H1 (cell line): ENCODE data around the gene B3GALNT1. TPM values are rescaled to one million over a fixed set of nuclear protein-coding genes. Genes with fewer than 3 reads are reported as not detected.

ENCODE experiments used
- CBX8 ChIP-seq: fragments of 300-800, 300-1000 bp; sonication (generic); IDR thresholded peaks from 2 replicates; pipeline ENCODE4 v1.7.1; 2016; ENCODE audit warnings: low read depth, low read length, borderline replicate concordance
- JUND ChIP-seq: IDR thresholded peaks from 2 replicates; pipeline ENCODE4 v1.6.1; 2011; ENCODE audit warnings: mild to moderate bottlenecking, improper control_type of control experiment, low read length
- RAD21 ChIP-seq, 2 experiments: IDR thresholded peaks in 1 of 2; conservative IDR thresholded peaks in 1 of 2; 2 replicates each; pipeline ENCODE4 v1.6.1; 2011; ENCODE audit warnings: low read depth in 2 of 2, low read length in 2 of 2, improper control_type of control experiment in 1 of 2, inconsistent platforms in 1 of 2, mild to moderate bottlenecking in 1 of 2, moderate library complexity in 1 of 2
- RXRA ChIP-seq: IDR thresholded peaks from 2 replicates; pipeline ENCODE4 v1.6.1; 2011; ENCODE audit warnings: low read depth, mild to moderate bottlenecking, low read length, moderate library complexity; ENCODE audit not compliant: insufficient read depth
- SIRT6 ChIP-seq: IDR thresholded peaks from one replicate; pipeline ENCODE4 v1.7.1; 2012; ENCODE audit warnings: low read length, inconsistent platforms
- TAF1 ChIP-seq: IDR thresholded peaks from 2 replicates; pipeline ENCODE4 v1.6.1; 2011; ENCODE audit warnings: mild to moderate bottlenecking, low read depth, low read length
- TCF12 ChIP-seq: IDR thresholded peaks from 2 replicates; pipeline ENCODE4 v1.6.1; 2011; ENCODE audit warnings: low read depth, mild to moderate bottlenecking, low read length
- polyA plus RNA-seq, 7 experiments: library from polyadenylated mRNA; depleted of rRNA in 3 of 7; stranded (reverse) in 5 of 7; unstranded in 2 of 7; fragments of >200 nt in 5 of 7; fragments of 200-250 nt in 2 of 7; gene quantifications; 1 replicate in 5 of 7; 2 replicates in 1 of 7; 4 replicates in 1 of 7; pipeline versions ENCODE4 v1.2.1 to v1.2.3, GENCODE V29; 2011 to 2013; ENCODE audit warnings: missing spikeins in 2 of 7, mixed read lengths in 2 of 7
- total RNA-seq: library from RNA; stranded (reverse); fragmentation: NEBNext Ultra II Directional; extraction: Animal tissue kit (Norgen Biotek cat#: 25700); gene quantifications from 2 replicates; pipeline ENCODE4 v1.2.1, GENCODE V29; 2021
- TF ChIP-seq, protein P1 (sequence below): fragments of 300-600 bp; sonication (generic); IDR thresholded peaks from 2 replicates; pipeline ENCODE4 v1.7.1; 2012; ENCODE audit warnings: low read length, moderate library complexity, mild to moderate bottlenecking, inconsistent platforms; ENCODE audit not compliant: insufficient replicate concordance
- TF ChIP-seq, protein P2 (sequence below): IDR thresholded peaks from 2 replicates; pipeline ENCODE4 v1.6.1; 2012; ENCODE audit warnings: low read length, inconsistent platforms

B3GALNT1 gene
- total and polyA plus RNA-seq, 2 of the 8 experiments (the other 6 are each of a cell fraction or from before 2014, with no cell fraction given) = 5.0 to 8.1 TPM

GRCh38 chr3:161142486-161142885, 37.3 kb upstream of the B3GALNT1 start (continued):
- TF ChIP-seq, protein P1, sequence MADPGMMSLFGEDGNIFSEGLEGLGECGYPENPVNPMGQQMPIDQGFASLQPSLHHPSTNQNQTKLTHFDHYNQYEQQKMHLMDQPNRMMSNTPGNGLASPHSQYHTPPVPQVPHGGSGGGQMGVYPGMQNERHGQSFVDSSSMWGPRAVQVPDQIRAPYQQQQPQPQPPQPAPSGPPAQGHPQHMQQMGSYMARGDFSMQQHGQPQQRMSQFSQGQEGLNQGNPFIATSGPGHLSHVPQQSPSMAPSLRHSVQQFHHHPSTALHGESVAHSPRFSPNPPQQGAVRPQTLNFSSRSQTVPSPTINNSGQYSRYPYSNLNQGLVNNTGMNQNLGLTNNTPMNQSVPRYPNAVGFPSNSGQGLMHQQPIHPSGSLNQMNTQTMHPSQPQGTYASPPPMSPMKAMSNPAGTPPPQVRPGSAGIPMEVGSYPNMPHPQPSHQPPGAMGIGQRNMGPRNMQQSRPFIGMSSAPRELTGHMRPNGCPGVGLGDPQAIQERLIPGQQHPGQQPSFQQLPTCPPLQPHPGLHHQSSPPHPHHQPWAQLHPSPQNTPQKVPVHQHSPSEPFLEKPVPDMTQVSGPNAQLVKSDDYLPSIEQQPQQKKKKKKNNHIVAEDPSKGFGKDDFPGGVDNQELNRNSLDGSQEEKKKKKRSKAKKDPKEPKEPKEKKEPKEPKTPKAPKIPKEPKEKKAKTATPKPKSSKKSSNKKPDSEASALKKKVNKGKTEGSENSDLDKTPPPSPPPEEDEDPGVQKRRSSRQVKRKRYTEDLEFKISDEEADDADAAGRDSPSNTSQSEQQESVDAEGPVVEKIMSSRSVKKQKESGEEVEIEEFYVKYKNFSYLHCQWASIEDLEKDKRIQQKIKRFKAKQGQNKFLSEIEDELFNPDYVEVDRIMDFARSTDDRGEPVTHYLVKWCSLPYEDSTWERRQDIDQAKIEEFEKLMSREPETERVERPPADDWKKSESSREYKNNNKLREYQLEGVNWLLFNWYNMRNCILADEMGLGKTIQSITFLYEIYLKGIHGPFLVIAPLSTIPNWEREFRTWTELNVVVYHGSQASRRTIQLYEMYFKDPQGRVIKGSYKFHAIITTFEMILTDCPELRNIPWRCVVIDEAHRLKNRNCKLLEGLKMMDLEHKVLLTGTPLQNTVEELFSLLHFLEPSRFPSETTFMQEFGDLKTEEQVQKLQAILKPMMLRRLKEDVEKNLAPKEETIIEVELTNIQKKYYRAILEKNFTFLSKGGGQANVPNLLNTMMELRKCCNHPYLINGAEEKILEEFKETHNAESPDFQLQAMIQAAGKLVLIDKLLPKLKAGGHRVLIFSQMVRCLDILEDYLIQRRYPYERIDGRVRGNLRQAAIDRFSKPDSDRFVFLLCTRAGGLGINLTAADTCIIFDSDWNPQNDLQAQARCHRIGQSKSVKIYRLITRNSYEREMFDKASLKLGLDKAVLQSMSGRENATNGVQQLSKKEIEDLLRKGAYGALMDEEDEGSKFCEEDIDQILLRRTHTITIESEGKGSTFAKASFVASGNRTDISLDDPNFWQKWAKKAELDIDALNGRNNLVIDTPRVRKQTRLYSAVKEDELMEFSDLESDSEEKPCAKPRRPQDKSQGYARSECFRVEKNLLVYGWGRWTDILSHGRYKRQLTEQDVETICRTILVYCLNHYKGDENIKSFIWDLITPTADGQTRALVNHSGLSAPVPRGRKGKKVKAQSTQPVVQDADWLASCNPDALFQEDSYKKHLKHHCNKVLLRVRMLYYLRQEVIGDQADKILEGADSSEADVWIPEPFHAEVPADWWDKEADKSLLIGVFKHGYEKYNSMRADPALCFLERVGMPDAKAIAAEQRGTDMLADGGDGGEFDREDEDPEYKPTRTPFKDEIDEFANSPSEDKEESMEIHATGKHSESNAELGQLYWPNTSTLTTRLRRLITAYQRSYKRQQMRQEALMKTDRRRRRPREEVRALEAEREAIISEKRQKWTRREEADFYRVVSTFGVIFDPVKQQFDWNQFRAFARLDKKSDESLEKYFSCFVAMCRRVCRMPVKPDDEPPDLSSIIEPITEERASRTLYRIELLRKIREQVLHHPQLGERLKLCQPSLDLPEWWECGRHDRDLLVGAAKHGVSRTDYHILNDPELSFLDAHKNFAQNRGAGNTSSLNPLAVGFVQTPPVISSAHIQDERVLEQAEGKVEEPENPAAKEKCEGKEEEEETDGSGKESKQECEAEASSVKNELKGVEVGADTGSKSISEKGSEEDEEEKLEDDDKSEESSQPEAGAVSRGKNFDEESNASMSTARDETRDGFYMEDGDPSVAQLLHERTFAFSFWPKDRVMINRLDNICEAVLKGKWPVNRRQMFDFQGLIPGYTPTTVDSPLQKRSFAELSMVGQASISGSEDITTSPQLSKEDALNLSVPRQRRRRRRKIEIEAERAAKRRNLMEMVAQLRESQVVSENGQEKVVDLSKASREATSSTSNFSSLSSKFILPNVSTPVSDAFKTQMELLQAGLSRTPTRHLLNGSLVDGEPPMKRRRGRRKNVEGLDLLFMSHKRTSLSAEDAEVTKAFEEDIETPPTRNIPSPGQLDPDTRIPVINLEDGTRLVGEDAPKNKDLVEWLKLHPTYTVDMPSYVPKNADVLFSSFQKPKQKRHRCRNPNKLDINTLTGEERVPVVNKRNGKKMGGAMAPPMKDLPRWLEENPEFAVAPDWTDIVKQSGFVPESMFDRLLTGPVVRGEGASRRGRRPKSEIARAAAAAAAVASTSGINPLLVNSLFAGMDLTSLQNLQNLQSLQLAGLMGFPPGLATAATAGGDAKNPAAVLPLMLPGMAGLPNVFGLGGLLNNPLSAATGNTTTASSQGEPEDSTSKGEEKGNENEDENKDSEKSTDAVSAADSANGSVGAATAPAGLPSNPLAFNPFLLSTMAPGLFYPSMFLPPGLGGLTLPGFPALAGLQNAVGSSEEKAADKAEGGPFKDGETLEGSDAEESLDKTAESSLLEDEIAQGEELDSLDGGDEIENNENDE = no peak
- no peak for TF ChIP-seq RAD21 (IDR thresholded peaks at IDR 0.05 in 1 of 2, conservative IDR thresholded peaks at IDR 0.05 in 1 of 2; ENCODE audit: low read depth in 2 of 2, low read length in 2 of 2)
- no peak for TF ChIP-seq TCF12
- TF ChIP-seq SIRT6 = no peak
- TF ChIP-seq, protein P2, sequence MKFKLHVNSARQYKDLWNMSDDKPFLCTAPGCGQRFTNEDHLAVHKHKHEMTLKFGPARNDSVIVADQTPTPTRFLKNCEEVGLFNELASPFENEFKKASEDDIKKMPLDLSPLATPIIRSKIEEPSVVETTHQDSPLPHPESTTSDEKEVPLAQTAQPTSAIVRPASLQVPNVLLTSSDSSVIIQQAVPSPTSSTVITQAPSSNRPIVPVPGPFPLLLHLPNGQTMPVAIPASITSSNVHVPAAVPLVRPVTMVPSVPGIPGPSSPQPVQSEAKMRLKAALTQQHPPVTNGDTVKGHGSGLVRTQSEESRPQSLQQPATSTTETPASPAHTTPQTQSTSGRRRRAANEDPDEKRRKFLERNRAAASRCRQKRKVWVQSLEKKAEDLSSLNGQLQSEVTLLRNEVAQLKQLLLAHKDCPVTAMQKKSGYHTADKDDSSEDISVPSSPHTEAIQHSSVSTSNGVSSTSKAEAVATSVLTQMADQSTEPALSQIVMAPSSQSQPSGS = no peak
- no peak for TF ChIP-seq JUND
- TF ChIP-seq CBX8 = no peak
- no peak for TF ChIP-seq TAF1
- TF ChIP-seq RXRA = no peak
